HG02642 (cell line): ENCODE results near the gene BANK1.

Experiments used
- ATAC-seq: cut with Tn5 transposase; IDR thresholded peaks from one replicate; pipeline ENCODE4 v1.9.1; 2021; ENCODE audit warnings: mild to moderate bottlenecking; ENCODE audit not compliant: unreplicated experiment, poor library complexity

The BANK1 gene

GRCh38 chr4:101993842-101994775 is 203.6 kb downstream of the BANK1 start:
- no peak for ATAC-seq

GRCh38 chr4:102007959-102008425 is 217.5 kb downstream of the BANK1 start:
- peak; percentile 93 for ATAC-seq

- ATAC-seq = no peak
These were observed 218.2 kb downstream of the BANK1 start for GRCh38 chr4:102008711-102009110.

DNA sequence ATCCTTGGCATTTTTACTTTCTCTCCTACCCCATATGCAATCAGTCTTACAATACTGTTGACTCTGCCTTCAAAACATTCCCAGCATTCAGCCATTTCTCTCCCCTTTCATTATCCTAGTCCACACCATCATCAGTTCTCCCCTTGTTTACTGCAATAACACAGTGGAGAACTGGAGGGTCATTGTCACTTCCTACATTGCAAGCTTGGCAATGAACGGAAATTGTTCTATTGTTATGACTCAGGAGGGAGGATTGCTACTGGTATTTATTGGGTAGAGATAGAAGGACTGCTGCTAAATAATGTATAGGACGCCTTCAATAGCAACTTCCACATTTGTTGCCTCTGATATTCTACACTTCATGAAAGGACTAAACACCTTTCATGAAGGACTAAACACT is 231.8 kb downstream of the BANK1 start:
- ATAC-seq = no peak

DNA sequence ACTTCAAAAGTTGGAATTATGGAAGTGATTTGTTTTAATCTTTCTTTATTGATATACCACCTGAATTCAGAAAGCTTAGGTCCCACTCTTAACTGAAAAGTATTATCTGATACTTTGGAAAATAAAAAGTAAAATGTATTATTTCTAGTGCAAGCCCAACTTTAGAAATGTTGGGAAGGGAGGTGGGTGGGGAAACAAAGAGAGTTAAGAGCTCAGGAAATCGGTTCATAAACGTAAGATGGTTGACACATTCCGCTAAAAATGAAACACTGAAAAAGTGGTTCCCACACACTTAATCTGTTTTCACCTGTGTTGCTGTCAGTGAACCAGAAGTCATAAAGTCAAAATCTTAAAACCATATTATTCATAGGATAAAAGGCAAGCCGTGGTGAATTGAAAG is 237.4 kb downstream of the BANK1 start:
- ATAC-seq = no peak

DNA sequence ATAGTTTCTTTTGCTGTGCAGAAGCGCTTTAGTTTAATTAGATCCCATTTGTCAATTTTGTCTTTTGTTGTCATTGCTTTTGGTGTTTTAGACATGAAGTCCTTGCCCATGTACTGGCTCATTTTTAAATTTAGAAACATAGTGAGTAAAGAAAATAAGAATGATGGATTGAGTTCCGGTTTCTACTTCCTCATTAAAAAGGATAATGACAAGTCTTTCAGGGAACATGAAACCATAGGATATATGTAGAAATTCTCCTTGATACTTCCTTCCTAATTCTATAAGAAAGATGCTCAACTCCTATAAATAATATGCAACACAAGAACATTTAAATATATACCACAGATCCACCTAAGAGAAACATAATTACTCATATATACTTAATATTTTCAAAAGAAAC is 240.9 kb downstream of the BANK1 start:
- no peak for ATAC-seq

DNA sequence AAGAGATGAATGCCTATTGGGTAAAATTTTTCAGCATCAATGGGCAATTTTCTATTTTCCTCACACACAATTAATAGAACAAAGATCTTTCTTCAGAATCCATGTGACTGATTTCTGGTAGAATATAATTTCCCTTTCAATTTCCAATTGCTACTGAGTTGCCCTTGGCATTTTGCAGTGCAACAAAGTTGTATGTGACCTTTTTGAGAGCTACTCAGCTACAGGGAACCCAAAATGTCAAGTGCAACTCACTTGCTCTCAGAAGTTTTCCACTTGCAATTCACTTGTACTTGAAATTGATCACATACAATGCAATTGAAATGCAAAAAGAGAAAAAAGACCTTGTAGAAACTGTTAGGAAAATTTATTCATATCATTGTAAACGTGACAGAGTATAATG is 245.5 kb downstream of the BANK1 start:
- no peak for ATAC-seq

GRCh38 chr4:102036619-102037376 is 246.3 kb downstream of the BANK1 start:
- no peak for ATAC-seq

- no peak for ATAC-seq
These were observed 247.0 kb downstream of the BANK1 start for GRCh38 chr4:102037566-102037965.

DNA sequence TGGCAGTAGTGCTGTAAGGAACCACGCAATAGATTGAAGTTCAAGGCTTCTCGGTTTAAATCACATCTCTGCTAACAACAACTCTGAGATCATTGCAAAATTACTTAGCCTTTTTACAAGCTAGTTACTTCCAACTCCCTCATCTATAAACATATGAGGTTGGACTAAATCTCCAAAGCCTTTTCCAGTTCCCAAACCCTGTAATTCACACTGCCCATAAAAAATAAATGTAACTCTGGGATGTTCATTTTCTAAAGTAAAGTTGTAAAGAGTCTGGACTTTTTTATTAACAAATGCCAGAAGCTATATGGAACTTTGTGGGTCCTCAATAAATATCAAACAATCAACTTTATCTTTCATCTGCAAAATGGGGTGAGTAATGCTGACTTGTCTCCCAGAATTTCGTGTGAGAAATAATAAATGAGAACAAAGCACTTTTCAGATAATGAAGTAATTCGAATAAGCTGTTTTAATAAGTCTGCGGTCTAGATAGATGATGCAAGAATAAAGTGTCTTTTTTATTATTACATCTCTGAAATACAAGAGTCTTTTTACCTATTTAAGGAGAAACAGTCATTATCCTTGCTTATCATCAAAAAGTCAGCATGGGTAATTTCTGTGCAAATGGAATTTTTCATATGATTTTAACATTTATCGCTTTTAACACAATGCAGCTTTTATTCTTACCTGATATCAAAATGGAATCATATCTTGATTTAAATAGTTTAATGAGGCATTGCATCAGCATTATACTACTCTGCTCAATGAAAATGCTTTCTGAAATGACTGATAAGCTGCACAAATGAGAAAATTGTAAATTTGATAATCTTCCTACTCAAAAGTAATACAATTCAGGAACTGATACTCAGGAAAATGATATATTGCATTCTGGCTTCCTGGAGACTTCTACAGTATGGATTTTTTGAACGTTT is 252.6 kb downstream of the BANK1 start:
- no peak for ATAC-seq

DNA sequence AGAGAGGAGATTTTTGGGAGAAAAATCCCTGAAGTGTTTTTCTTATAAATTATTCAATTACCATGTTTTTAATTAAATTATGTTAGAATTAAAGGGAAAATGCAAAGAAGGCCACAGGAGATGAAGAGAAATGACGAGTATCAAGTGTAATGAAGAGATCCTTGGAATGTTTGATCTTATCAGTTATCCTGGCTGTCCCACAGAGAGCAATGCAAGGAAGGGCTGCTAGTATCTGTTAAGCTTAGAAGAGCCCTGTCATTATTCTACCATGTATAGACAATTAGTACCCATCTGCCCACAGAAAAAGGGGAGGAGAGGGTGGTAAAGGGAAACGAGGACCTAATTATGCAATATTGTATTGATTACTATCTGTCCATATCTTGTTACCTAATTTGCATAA is 257.1 kb downstream of the BANK1 start:
- no peak for ATAC-seq

DNA sequence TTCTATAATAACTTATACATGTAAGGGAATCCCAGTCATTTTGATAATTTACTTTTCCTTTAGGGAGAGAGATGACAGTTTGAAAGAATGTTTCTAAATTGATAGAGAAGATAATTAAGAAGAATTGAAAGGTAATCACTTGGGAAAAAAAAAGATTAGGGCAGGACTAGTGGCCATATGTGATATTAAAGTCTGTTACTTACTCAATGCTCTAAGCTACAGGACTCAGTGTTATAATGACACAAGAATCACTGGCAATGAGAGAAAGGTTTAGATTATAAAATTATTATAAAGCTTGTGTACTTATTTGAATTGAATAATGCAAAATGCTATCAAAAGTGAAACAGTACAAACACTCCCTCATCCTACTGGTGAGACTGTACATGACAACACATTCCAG is 265.3 kb downstream of the BANK1 start:
- ATAC-seq = no peak

DNA sequence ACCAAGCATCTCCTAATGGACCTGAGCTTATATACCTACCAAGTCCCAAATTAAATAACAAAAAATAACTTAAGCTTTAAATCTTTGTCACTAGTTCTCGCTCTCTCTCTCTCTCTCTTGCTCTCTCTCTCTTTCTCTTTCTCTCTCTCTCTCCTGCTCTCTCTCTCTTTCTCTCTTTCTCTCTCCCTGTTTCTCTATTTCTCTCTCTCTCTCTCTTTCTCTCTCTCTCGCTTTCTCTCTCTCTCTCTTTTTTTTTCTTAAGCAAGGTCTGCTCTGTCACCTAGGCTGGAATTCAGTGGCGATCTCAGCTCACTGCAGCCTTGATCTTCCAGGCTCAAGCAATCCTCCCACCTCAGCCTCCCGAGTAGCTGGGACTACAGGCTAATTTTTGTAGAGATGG is 266.6 kb downstream of the BANK1 start:
- ATAC-seq = no peak

GRCh38 chr4:102061133-102061532 is 270.6 kb downstream of the BANK1 start:
- ATAC-seq = peak; percentile 62

DNA sequence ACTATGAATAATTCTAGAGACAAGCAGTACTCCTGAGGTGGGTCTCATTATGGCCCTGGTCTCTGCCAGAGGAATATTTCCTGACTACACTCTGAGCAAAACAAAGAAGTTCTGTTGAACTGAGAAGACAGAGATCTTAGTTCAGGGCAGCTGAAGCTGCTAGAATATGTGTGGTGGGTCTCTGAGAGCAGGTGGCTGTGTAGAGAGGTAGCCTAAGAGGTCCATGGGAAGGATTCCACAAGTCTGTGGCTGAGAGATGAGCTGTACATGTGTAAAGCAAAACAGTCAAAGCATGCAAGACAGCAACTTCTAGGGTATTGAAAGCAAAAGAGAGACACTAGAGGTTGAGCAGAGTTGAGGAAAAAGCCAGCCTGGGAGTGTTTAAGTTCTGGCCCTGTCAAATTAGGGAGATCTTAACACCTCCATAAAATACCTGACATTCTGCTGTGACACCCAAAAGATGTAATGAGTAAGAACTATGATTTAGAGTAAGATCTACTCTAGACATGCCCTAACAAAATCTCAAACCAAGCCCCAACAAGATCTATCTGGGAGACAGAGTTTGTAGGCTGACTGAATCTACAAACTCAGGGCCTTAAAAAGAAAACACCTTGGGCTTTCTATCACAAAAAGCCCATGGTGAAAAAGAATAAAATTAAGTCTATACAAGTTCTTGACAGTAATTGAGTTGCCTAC is 274.4 kb downstream of the BANK1 start:
- ATAC-seq = no peak

GRCh38 chr4:102076622-102077021 is 286.1 kb downstream of the BANK1 start:
- no peak for ATAC-seq

DNA sequence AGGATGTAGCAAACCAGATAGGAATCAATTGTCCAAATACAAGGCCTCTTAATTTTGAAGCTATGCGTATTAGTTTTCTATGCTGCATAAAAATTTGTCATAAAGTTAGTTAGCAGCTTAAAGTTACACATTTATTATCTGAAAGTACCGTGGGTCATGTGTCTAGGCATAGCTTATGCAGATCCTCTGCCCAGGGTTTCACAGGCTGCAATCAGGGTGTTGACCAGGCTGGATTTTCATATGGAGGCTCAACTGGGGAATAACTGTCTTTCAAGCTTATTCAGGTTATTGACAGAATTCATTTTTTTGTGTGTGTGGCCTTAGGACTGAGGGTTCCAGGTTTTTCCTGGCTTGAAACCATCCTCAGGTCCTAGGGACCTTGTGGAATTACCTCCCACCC is 289.7 kb downstream of the BANK1 start:
- no peak for ATAC-seq

- no peak for ATAC-seq
These were observed 299.5 kb downstream of the BANK1 start for GRCh38 chr4:102089850-102090621.

- ATAC-seq = no peak
These were observed 301.1 kb downstream of the BANK1 start for GRCh38 chr4:102091656-102092055.
